Transverse colon (tissue), 4 donors: ENCODE results near the gene CTBP2.

Experiments
- CTCF ChIP-seq, 5 experiments: fragments of 200-600 bp in 3 of 5; fragments of 450-650 bp in 2 of 5; sonication (generic) in 3 of 5; IDR thresholded peaks; 1 replicate in 2 of 5; 2 replicates in 3 of 5; pipeline ENCODE4 v1.5.1; 2016 to 2017; ENCODE audit warnings: antibody characterized with exemption in 5 of 5, inconsistent platforms in 3 of 5, mild to moderate bottlenecking in 2 of 5, moderate library complexity in 1 of 5
- POLR2A ChIP-seq: fragments of 450-650 bp; IDR thresholded peaks from one replicate; pipeline ENCODE4 v1.6.1; 2016; ENCODE audit warnings: antibody characterized with exemption, mild to moderate bottlenecking, moderate library complexity
- POLR2AphosphoS5 ChIP-seq, 3 donors: sonication (generic); formaldehyde crosslinking; IDR thresholded peaks; one replicate each; pipeline ENCODE4 v1.6.1; 2016; ENCODE audit warnings: antibody characterized with exemption in 3 of 3

- TF ChIP-seq POLR2A (no peak), CTCF (IDR thresholded peaks at IDR 0.05) (no peak), POLR2AphosphoS5 (IDR thresholded peaks at IDR 0.05) (no peak)
Measured at GRCh38 chr10:125128397-125129075, 31.8 kb downstream of the CTBP2 start.
